ENCODE measurements around the gene PTBP2. TPM values are rescaled to one million over a fixed set of nuclear protein-coding genes. Genes with fewer than 3 reads are reported as not detected.

PTBP2 gene
- total RNA-seq, 1 donor from 2014 or later, result 40.6 TPM

GRCh38 chr1:96722161-96722922 lies 758 bp downstream of the PTBP2 start:
- Mint-ChIP-seq H3K4me1 (ENCODE audit: unreplicated experiment) (peaks cover 17% of the 10 kb centered on the region), H3K9me3 (peaks cover 3% of the 10 kb centered on the region), H3K36me3 (peaks cover 22% of the 10 kb centered on the region), H3K27ac (peak overlapping the region; percentile 93), H3K4me3 (peak overlapping the region; percentile 96), H3K27me3 (no peaks in the 10 kb centered on the region)
- no peak for DNase-seq (ENCODE audit: extremely low spot score, unreplicated experiment)
- TF ChIP-seq CTCF (conservative IDR thresholded peaks at IDR 0.05), result no peak

GRCh38 chr1:96722958-96723357 lies 1.4 kb downstream of the PTBP2 start:
- no peaks in the 10 kb centered on the region for H3K27me3 Mint-ChIP-seq
- H3K36me3 Mint-ChIP-seq, result peaks cover 26% of the 10 kb centered on the region
- H3K27ac Mint-ChIP-seq, result peak overlapping the region; percentile 93
- TF ChIP-seq CTCF (conservative IDR thresholded peaks at IDR 0.05), result no peak
- peaks cover 17% of the 10 kb centered on the region for H3K4me1 Mint-ChIP-seq (ENCODE audit: unreplicated experiment)
- peak overlapping the region; percentile 96 for H3K4me3 Mint-ChIP-seq
- peaks cover 3% of the 10 kb centered on the region for H3K9me3 Mint-ChIP-seq
- DNase-seq (ENCODE audit: extremely low spot score, unreplicated experiment), result no peak

DNA sequence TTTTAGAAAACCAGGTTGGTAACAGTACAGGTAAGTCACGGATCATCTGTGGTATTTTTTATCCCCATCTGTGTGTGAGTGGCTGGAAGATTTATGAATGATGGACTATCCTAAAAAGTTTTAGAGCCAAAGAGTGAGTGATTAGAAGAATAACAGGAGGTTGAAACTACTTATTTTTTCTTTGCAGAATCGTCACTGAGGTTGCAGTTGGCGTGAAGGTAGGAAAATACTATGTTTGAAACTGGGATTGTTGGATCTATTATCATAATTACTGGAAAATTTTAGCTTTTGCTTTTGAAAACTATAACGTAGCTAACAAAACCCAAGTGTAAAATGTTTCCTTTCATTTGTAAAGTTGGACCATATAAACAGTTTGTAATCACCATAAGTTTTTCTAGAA lies 1.8 kb downstream of the PTBP2 start:
- no peak for DNase-seq (ENCODE audit: extremely low spot score, unreplicated experiment)
- Mint-ChIP-seq H3K27ac (peak overlapping the region; percentile 93), H3K36me3 (peaks cover 30% of the 10 kb centered on the region), H3K4me1 (ENCODE audit: unreplicated experiment) (peaks cover 19% of the 10 kb centered on the region), H3K4me3 (peak overlapping the region; percentile 96), H3K27me3 (no peaks in the 10 kb centered on the region), H3K9me3 (peaks cover 3% of the 10 kb centered on the region)
- no peak for TF ChIP-seq CTCF (conservative IDR thresholded peaks at IDR 0.05)

GRCh38 chr1:96723936-96724335 lies 2.4 kb downstream of the PTBP2 start:
- peaks cover 3% of the 10 kb centered on the region for H3K9me3 Mint-ChIP-seq
- no peak overlapping the region for H3K27ac Mint-ChIP-seq
- H3K27me3 Mint-ChIP-seq, result no peaks in the 10 kb centered on the region
- no peak for TF ChIP-seq CTCF (conservative IDR thresholded peaks at IDR 0.05)
- DNase-seq (ENCODE audit: extremely low spot score, unreplicated experiment), result no peak
- H3K4me3 Mint-ChIP-seq, result peak overlapping the region; percentile 77
- H3K36me3 Mint-ChIP-seq, result peaks cover 33% of the 10 kb centered on the region
- peaks cover 21% of the 10 kb centered on the region for H3K4me1 Mint-ChIP-seq (ENCODE audit: unreplicated experiment)

DNA sequence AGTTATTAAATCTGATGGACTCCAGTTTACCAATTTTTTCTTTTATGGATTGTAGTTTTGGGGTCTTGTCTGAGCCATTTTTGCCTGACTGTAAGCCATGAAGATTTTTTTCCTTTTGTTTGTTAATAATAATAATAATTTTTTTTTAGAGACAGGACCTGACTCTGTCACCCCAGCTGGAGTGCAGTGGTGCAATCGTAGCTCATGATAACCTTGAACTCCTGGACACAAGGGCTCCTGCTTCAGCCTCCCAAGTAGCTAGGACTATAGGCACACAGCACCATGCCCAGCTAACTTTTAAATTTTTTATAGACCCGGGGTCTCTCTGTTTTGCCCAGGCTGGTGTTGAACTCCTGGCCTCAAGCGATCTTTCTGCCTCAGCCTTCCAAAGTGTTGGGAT lies 6.3 kb downstream of the PTBP2 start:
- H3K27me3 Mint-ChIP-seq, result no peaks in the 10 kb centered on the region
- peaks cover 56% of the 10 kb centered on the region for H3K36me3 Mint-ChIP-seq
- H3K9me3 Mint-ChIP-seq, result peaks cover 3% of the 10 kb centered on the region
- no peak overlapping the region for H3K27ac Mint-ChIP-seq
- H3K4me1 Mint-ChIP-seq (ENCODE audit: unreplicated experiment), result peaks cover 17% of the 10 kb centered on the region
- no peak for DNase-seq (ENCODE audit: extremely low spot score, unreplicated experiment)
- H3K4me3 Mint-ChIP-seq, result no peak overlapping the region
- TF ChIP-seq CTCF (conservative IDR thresholded peaks at IDR 0.05), result no peak
